Smooth muscle cell of the brain vasculature (primary cell): ENCODE results near the gene ALDH1A2.

Experiments used
- DNase-seq: peaks from one replicate; pipeline ENCODE4 v3.0.0-alpha.2; 2012; ENCODE audit warnings: low read depth, low spot score

Gene ALDH1A2

GRCh38 chr15:57945616-57946015 is 119.9 kb downstream of the ALDH1A2 start:
- DNase-seq, result no peak

GRCh38 chr15:57943754-57944420 is 121.6 kb downstream of the ALDH1A2 start:
- no peak for DNase-seq

GRCh38 chr15:57943171-57943570 is 122.3 kb downstream of the ALDH1A2 start:
- DNase-seq, result no peak

GRCh38 chr15:57941816-57942215 is 123.7 kb downstream of the ALDH1A2 start:
- DNase-seq, result no peak

GRCh38 chr15:57932348-57932747 is 133.2 kb downstream of the ALDH1A2 start:
- no peak for DNase-seq

- DNase-seq, result no peak
Measured at GRCh38 chr15:57931570-57931969, 133.9 kb downstream of the ALDH1A2 start.

GRCh38 chr15:57927091-57927631 is 138.3 kb downstream of the ALDH1A2 start:
- DNase-seq, result no peak

GRCh38 chr15:57925650-57926049 is 139.9 kb downstream of the ALDH1A2 start:
- no peak for DNase-seq

- DNase-seq, result no peak
Measured at GRCh38 chr15:57924598-57924997, 140.9 kb downstream of the ALDH1A2 start.

- DNase-seq, result no peak
Measured at GRCh38 chr15:57923750-57924149, 141.8 kb downstream of the ALDH1A2 start.

GRCh38 chr15:57923306-57923705 is 142.2 kb downstream of the ALDH1A2 start:
- no peak for DNase-seq

- no peak for DNase-seq
Measured at GRCh38 chr15:57922776-57923175, 142.7 kb downstream of the ALDH1A2 start.

- DNase-seq, result no peak
Measured at GRCh38 chr15:57921371-57921770, 144.1 kb downstream of the ALDH1A2 start.

- no peak for DNase-seq
Measured at GRCh38 chr15:57920911-57921310, 144.6 kb downstream of the ALDH1A2 start.

- DNase-seq, result no peak
Measured at GRCh38 chr15:57919754-57920153, 145.8 kb downstream of the ALDH1A2 start.

- no peak for DNase-seq
Measured at GRCh38 chr15:57917998-57918397, 147.5 kb downstream of the ALDH1A2 start.

GRCh38 chr15:57916695-57917094 is 148.8 kb downstream of the ALDH1A2 start:
- DNase-seq, result no peak

GRCh38 chr15:57915827-57916531 is 149.5 kb downstream of the ALDH1A2 start:
- no peak for DNase-seq

GRCh38 chr15:57914350-57915055 is 151.0 kb downstream of the ALDH1A2 start:
- DNase-seq, result no peak

- DNase-seq, result no peak
Measured at GRCh38 chr15:57911247-57911646, 154.3 kb downstream of the ALDH1A2 start.

- DNase-seq, result no peak
Measured at GRCh38 chr15:57910672-57911071, 154.8 kb downstream of the ALDH1A2 start.

GRCh38 chr15:57909388-57909787 is 156.1 kb downstream of the ALDH1A2 start:
- no peak for DNase-seq
